ENCODE data around the gene TMEM151A.

- TF ChIP-seq EZH2 (IDR thresholded peaks at IDR 0.05) (no peak), CTCF (IDR thresholded peaks at IDR 0.05) (no peak)
Observed at GRCh38 chr11:66333896-66334604, 42.4 kb downstream of the TMEM151A start.

All from neural progenitor cell (in vitro differentiated cells).